Measurements from ENCODE around the gene PHLDA2. TPM values are rescaled to one million over a fixed set of nuclear protein-coding genes. Genes with fewer than 3 reads are reported as not detected.
A peak's percentile ranks its signal among the peaks of the same experiment; 100 is the strongest.

PHLDA2 gene
- total RNA-seq, 1 experiment from 2014 or later = 309 TPM

DNA sequence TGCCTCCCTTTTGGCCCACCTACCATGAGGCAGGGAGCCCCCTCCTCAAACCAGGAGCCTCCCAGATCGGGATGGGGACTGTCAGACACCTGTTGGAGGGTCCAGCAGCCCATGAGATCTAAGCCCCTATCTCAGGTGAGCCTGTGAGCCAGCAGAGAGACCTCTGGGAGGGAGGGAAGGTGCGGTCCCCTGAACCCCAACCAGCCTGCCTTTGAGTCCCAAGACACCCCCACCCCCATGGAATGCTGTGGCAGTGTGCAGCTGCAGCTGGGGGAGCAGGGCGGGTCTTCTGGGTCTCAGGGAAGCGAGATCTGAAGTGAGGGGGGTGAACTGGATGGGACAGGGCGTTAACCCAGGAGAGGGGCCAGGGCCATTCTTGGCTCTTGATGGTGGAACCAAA, 42.3 kb downstream of the PHLDA2 start:
- Histone ChIP-seq H3K79me2 (ENCODE audit: insufficient read depth, low read length) (no peaks in the 10 kb centered on the region), H3K4me2 (ENCODE audit: low read length) (no peak overlapping the region), H2AFZ (ENCODE audit: low read depth, low read length, poor library complexity, severe bottlenecking) (no peak overlapping the region), H3K27me3 (ENCODE audit: insufficient read depth, low read length) (no peaks in the 10 kb centered on the region), H3K27ac (ENCODE audit: low read depth, low read length) (peak overlapping the region; percentile 10; the same call in 1 of the 2 replicates), H3K9me2 (ENCODE audit: insufficient read depth) (no peaks in the 10 kb centered on the region), H3K9ac (ENCODE audit: low read length) (no peak overlapping the region), H3K36me3 (ENCODE audit: control insufficient read depth in 1 of 2, insufficient read depth in 2 of 2, low read length in 2 of 2) (no peaks in the 10 kb centered on the region), H4K20me1 (ENCODE audit: insufficient read depth) (no peaks in the 10 kb centered on the region), H3K4me3 (replicated peaks in 1 of 2; ENCODE audit: low read depth in 1 of 2, low read length in 2 of 2) (no peak overlapping the region), H3K4me1 (ENCODE audit: control insufficient read depth in 1 of 2, insufficient read depth in 2 of 2, low read length in 2 of 2) (peaks cover 23 to 50% of the 10 kb centered on the region in 2 experiments), H3K9me3 (ENCODE audit: control insufficient read depth in 1 of 2, insufficient read depth in 1 of 2, low read depth in 1 of 2, low read length in 2 of 2) (no peaks in the 10 kb centered on the region)
- no peak for TF ChIP-seq ELF1 (IDR thresholded peaks at IDR 0.05; ENCODE audit: borderline replicate concordance, low read depth)
- TF ChIP-seq TCF7L2 (IDR thresholded peaks at IDR 0.05; ENCODE audit: borderline replicate concordance, extremely low read depth, insufficient read depth, insufficient read length) = no peak
- no peak for TF ChIP-seq YY1 (IDR thresholded peaks at IDR 0.05; ENCODE audit: extremely low read depth, insufficient replicate concordance, low read depth, low read length)
- TF ChIP-seq RAD21 (IDR thresholded peaks at IDR 0.05; ENCODE audit: low read depth) = no peak
- no peak for TF ChIP-seq SIN3A (IDR thresholded peaks at IDR 0.05; ENCODE audit: low read depth)
- CTCF ChIA-PET = interaction anchor here (1.3 to 13.7 kb wide), 3 partner anchors 16 to 354 kb away, joined by 4 to 337 read pairs (median 5); partner anchors contain the start of gene PHLDA2
- POLR2A ChIA-PET = interaction anchor here (3.0 kb wide), 1 partner anchor 353 kb away, joined by 20 read pairs; no protein-coding TSS in a partner anchor
- ATAC-seq (no peak), DNase-seq (ENCODE audit: low read depth, low spot score) (no peak)
- RAD21 ChIA-PET (ENCODE audit: low non-redundant PET in 1 of 2, low total read pairs in 2 of 2, uncharacterized antibody in 2 of 2, unreplicated experiment in 2 of 2) = interaction anchor here (2.2 to 6.4 kb wide), 2 partner anchors 354 kb away, joined by 29 to 85 read pairs; no protein-coding TSS in a partner anchor
- no TSS peak for BruUV-seq (replicated peaks)
- intact Hi-C loops (cut with micrococcal nuclease) = no loop called here

DNA sequence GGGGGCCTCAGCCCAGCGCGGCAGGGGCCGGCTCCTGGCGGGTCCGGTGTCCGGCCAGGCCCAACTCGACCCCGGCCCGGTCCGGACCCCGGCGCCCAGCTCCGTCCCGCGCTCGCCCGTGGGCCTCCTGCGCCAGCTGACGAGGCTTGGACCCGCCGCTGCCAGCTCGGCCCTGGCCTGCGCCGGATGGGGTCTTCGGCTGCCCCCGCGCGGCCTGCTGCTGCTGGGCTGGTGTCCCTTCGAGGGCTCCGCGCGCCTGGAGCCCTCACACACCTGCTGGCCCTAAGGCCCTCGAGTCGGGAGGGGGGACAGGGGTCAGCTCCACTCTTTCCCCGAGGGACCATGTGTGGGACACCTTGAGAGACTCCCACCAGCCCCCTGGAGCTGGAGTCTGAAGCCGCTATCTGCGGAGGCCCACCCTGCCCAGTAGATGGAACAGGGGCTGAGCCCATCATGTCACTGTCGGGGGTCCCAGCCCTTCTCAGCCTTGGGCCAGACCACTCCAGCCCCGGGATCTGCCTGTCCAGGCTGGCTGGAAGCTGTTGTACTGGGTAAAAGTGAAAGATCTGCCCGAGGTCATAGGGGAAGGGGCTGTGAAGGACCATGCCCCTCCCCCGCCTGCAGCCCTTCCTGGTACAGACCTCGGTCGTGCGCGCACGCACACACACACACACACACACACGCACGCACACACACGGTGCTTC, 42.9 kb downstream of the PHLDA2 start:
- no peak for DNase-seq (ENCODE audit: low read depth, low spot score)
- RAD21 ChIA-PET (ENCODE audit: low non-redundant PET in 1 of 2, low total read pairs in 2 of 2, uncharacterized antibody in 2 of 2, unreplicated experiment in 2 of 2) = no interaction called here
- Histone ChIP-seq H3K4me2 (ENCODE audit: low read length) (no peak overlapping the region), H3K27ac (ENCODE audit: low read depth, low read length) (peak overlapping the region; percentile 23; the same call in 1 of the 2 replicates), H3K4me1 (ENCODE audit: control insufficient read depth in 1 of 2, insufficient read depth in 2 of 2, low read length in 2 of 2) (peaks cover 17 to 44% of the 10 kb centered on the region in 2 experiments), H3K9me2 (ENCODE audit: insufficient read depth) (no peaks in the 10 kb centered on the region), H3K4me3 (replicated peaks in 1 of 2; ENCODE audit: low read depth in 1 of 2, low read length in 2 of 2) (no peak overlapping the region), H3K79me2 (ENCODE audit: insufficient read depth, low read length) (no peaks in the 10 kb centered on the region), H4K20me1 (ENCODE audit: insufficient read depth) (no peaks in the 10 kb centered on the region), H3K36me3 (ENCODE audit: control insufficient read depth in 1 of 2, insufficient read depth in 2 of 2, low read length in 2 of 2) (no peaks in the 10 kb centered on the region), H2AFZ (ENCODE audit: low read depth, low read length, poor library complexity, severe bottlenecking) (no peak overlapping the region), H3K9ac (ENCODE audit: low read length) (no peak overlapping the region), H3K27me3 (ENCODE audit: insufficient read depth, low read length) (no peaks in the 10 kb centered on the region), H3K9me3 (ENCODE audit: control insufficient read depth in 1 of 2, insufficient read depth in 1 of 2, low read depth in 1 of 2, low read length in 2 of 2) (no peaks in the 10 kb centered on the region)
- intact Hi-C loops (cut with micrococcal nuclease) = no loop called here
- no TSS peak for BruUV-seq (replicated peaks)
- TF ChIP-seq CEBPB (IDR thresholded peaks at IDR 0.05; ENCODE audit: low read depth) (no peak), YY1 (IDR thresholded peaks at IDR 0.05; ENCODE audit: extremely low read depth, insufficient replicate concordance, low read depth, low read length) (no peak), CBX3 (IDR thresholded peaks at IDR 0.05; ENCODE audit: low read depth) (no peak), JUND (IDR thresholded peaks at IDR 0.05) (no peak), TCF7L2 (IDR thresholded peaks at IDR 0.05; ENCODE audit: borderline replicate concordance, extremely low read depth, insufficient read depth, insufficient read length) (no peak), POLR2A (IDR thresholded peaks at IDR 0.05; ENCODE audit: borderline replicate concordance, extremely low read depth, insufficient read depth, insufficient read length) (no peak), SIN3A (IDR thresholded peaks at IDR 0.05; ENCODE audit: low read depth) (no peak), SRF (IDR thresholded peaks at IDR 0.05; ENCODE audit: low read depth) (no peak)
- ATAC-seq = no peak
- POLR2A ChIA-PET = interaction anchor here (1.4 to 2.4 kb wide), 3 partner anchors 352 to 355 kb away, joined by 4 to 10 read pairs (median 4); no protein-coding TSS in a partner anchor
- CTCF ChIA-PET = interaction anchor here (13.7 kb wide), 1 partner anchor 353 kb away, joined by 337 read pairs; no protein-coding TSS in a partner anchor
